Fibroblast of lung (primary cell): ENCODE results near the gene F2R. TPM values are rescaled to one million over a fixed set of nuclear protein-coding genes. Genes with fewer than 3 reads are reported as not detected.
A peak's percentile ranks its signal among the peaks of the same experiment; 100 is the strongest.
"Not testable (repeated sequence)": the region's sequence is repeated elsewhere in the genome, so short reads cannot be mapped to it uniquely, and the experiment has no call there.

Source experiments
- DNase-seq, 2 donors: peaks; one replicate each; pipeline versions ENCODE4 v3.0.0 to v3.0.0-alpha.2; 2010; ENCODE audit warnings: low read depth in 2 of 2
- H2AFZ ChIP-seq: 2 replicates; pipeline ENCODE4 v1.5.1; 2012; ENCODE audit warnings: low read length, control low read depth, inconsistent platforms
- H3K27ac ChIP-seq: 2 replicates; pipeline ENCODE4 v1.5.1; 2011; ENCODE audit warnings: low read length, control low read depth; ENCODE audit not compliant: insufficient read depth
- H3K27me3 ChIP-seq: 2 replicates; pipeline ENCODE4 v1.5.1; 2011; ENCODE audit warnings: mild to moderate bottlenecking, low read length; ENCODE audit not compliant: control insufficient read depth, insufficient read depth
- H3K36me3 ChIP-seq: 2 replicates; pipeline ENCODE4 v1.5.1; 2011; ENCODE audit warnings: low read length; ENCODE audit not compliant: control insufficient read depth, insufficient read depth
- H3K4me1 ChIP-seq: 2 replicates; pipeline ENCODE4 v1.5.1; 2011; ENCODE audit warnings: low read length; ENCODE audit not compliant: control insufficient read depth, insufficient read depth; ENCODE audit errors: extremely low read depth
- H3K4me2 ChIP-seq: 2 replicates; pipeline ENCODE4 v1.5.1; 2011; ENCODE audit warnings: low read length, control low read depth; ENCODE audit not compliant: insufficient read depth; ENCODE audit errors: extremely low read depth
- H3K4me3 ChIP-seq, 4 experiments: fragments of 200-600 bp in 1 of 4; sonication (generic) in 1 of 4; replicated peaks in 1 of 4; 2 replicates each; pipeline ENCODE4 v1.5.1; 2011 to 2016; ENCODE audit warnings: low read length in 4 of 4, low read depth in 3 of 4, mild to moderate bottlenecking in 3 of 4, control low read depth in 2 of 4, inconsistent platforms in 1 of 4, mixed read lengths in 1 of 4; ENCODE audit not compliant: insufficient read depth in 1 of 4; ENCODE audit errors: control extremely low read depth in 1 of 4
- H3K79me2 ChIP-seq: 2 replicates; pipeline ENCODE4 v1.5.1; 2012; ENCODE audit warnings: mild to moderate bottlenecking, low read length, inconsistent platforms; ENCODE audit not compliant: control insufficient read depth, insufficient read depth
- H3K9ac ChIP-seq: 2 replicates; pipeline ENCODE4 v1.5.1; 2011; ENCODE audit warnings: mild to moderate bottlenecking, low read length, control low read depth; ENCODE audit not compliant: insufficient read depth
- H3K9me3 ChIP-seq: 2 replicates; pipeline ENCODE4 v1.5.1; 2012; ENCODE audit warnings: low read depth, low read length; ENCODE audit not compliant: control insufficient read depth, insufficient read depth
- H4K20me1 ChIP-seq: 2 replicates; pipeline ENCODE4 v1.5.1; 2011; ENCODE audit warnings: low read length; ENCODE audit not compliant: control insufficient read depth, insufficient read depth; ENCODE audit errors: extremely low read depth
- EZH2 ChIP-seq: IDR thresholded peaks from 2 replicates; pipeline ENCODE4 v1.5.1; 2012; ENCODE audit warnings: low read length, control low read depth, mild to moderate bottlenecking; ENCODE audit errors: missing control alignments
- polyA plus RNA-seq, 2 donors: library from polyadenylated mRNA; depleted of rRNA in 1 of 2; stranded (reverse) in 1 of 2; unstranded in 1 of 2; fragments of >200 nt; gene quantifications; 2 replicates each; pipeline ENCODE4 v1.2.1, GENCODE V29; 2011 to 2012; ENCODE audit warnings: missing spikeins in 1 of 2
- total RNA-seq: library from RNA; depleted of rRNA; stranded (reverse); fragments of >200 nt; gene quantifications from 2 replicates; pipeline ENCODE4 v1.2.1, GENCODE V29; 2014
- TF ChIP-seq, protein P1 (sequence below), 2 donors: IDR thresholded peaks in 1 of 2; conservative IDR thresholded peaks in 1 of 2; 1 replicate in 1 of 2; 2 replicates in 1 of 2; pipeline ENCODE4 v1.5.1; 2011 to 2012; ENCODE audit warnings: low read length in 2 of 2, control low read depth in 1 of 2, inconsistent platforms in 1 of 2, low read depth in 1 of 2, mild to moderate bottlenecking in 1 of 2

F2R gene
- total and polyA plus RNA-seq, 2 donors (not counting 1 experiment from before 2014, with no cell fraction given) = 265 to 797 TPM

DNA sequence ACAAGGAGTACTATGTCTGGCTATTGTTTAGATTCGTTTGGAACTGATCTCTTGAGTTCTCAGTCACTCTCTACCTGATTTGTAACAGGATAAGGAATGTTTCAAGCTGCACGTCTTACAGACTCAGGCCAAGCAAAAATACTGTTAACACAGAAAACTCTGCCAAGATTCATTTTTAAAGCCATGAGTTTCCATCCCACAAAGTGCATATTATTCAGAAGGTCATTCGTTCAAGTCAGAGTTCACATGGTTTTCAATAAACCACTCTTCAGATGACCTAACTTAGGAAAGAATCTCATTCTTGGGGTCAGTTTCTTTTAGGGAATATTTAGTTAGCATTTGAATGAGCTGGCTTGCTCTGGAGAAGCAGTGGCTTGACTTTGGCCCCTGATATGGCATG is 49.3 kb downstream of the F2R start:
- H3K4me3 ChIP-seq = no peak overlapping the region
- TF ChIP-seq, protein P1, sequence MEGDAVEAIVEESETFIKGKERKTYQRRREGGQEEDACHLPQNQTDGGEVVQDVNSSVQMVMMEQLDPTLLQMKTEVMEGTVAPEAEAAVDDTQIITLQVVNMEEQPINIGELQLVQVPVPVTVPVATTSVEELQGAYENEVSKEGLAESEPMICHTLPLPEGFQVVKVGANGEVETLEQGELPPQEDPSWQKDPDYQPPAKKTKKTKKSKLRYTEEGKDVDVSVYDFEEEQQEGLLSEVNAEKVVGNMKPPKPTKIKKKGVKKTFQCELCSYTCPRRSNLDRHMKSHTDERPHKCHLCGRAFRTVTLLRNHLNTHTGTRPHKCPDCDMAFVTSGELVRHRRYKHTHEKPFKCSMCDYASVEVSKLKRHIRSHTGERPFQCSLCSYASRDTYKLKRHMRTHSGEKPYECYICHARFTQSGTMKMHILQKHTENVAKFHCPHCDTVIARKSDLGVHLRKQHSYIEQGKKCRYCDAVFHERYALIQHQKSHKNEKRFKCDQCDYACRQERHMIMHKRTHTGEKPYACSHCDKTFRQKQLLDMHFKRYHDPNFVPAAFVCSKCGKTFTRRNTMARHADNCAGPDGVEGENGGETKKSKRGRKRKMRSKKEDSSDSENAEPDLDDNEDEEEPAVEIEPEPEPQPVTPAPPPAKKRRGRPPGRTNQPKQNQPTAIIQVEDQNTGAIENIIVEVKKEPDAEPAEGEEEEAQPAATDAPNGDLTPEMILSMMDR (conservative IDR thresholded peaks at IDR 0.05 in 1 of 2, IDR thresholded peaks at IDR 0.05 in 1 of 2; ENCODE audit: low read depth in 1 of 2, low read length in 2 of 2) = no peak
- no peak for TF ChIP-seq EZH2
- H3K36me3 ChIP-seq = no peaks in the 10 kb centered on the region
- peak overlapping the region; percentile 52 for H3K27ac ChIP-seq
- H3K9me3 ChIP-seq = peaks cover 1% of the 10 kb centered on the region
- no peak overlapping the region for H3K9ac ChIP-seq
- H2AFZ ChIP-seq = no peak overlapping the region
- DNase-seq = peak; percentile 90 to 94
- H3K79me2 ChIP-seq = no peaks in the 10 kb centered on the region
- no peaks in the 10 kb centered on the region for H3K4me1 ChIP-seq
- no peak overlapping the region for H3K4me2 ChIP-seq
- no peaks in the 10 kb centered on the region for H4K20me1 ChIP-seq
- H3K27me3 ChIP-seq = no peaks in the 10 kb centered on the region

DNA sequence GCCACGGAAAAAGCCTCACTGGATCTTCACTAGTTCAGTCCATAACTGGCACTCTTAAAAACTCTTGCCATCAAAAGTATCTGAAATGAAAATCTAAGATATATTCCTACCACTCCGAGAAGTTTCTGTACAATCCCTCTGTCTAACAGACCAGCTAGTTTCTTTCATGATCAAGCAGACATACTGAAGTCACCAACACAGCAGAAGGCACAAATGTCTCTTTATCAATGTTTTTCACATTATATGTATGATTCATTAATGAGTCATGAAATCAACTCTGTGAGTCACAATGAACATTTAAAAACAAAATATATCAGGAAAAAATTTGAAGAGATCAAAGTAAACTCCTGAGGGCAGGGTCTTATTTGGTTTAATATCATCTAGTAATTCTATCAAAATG is 50.8 kb downstream of the F2R start:
- DNase-seq = peak; percentile 63 to 64

DNA sequence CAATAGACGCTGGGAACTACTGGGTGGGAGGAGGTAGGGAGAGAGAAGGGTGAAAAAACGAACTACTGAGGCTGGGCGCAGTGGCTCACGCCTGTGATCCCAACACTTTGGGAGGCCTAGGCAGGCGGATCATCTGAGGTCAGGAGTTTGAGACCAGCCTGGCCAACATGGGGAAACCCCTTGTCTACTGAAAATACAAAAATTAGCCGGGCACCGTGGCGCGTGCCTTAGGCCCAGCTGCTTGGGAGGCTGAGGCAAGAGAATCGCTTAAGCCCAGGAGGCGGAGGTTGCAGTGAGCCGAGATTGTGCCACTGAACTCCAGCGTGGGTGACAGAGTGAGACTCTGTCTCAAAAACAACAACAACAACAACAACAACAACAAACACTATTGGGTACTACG is 55.1 kb downstream of the F2R start:
- not testable (repeated sequence) for H3K9ac ChIP-seq, H3K4me1 ChIP-seq, H3K4me2 ChIP-seq, H3K36me3 ChIP-seq, DNase-seq, H3K4me3 ChIP-seq, H3K79me2 ChIP-seq, H3K27ac ChIP-seq, H2AFZ ChIP-seq, H4K20me1 ChIP-seq, H3K27me3 ChIP-seq, H3K9me3 ChIP-seq

More for the DNA sequence above, 50.8 kb downstream of the F2R start:
- Histone ChIP-seq H3K4me2 (no peak overlapping the region), H3K27me3 (no peaks in the 10 kb centered on the region), H3K79me2 (no peaks in the 10 kb centered on the region), H3K36me3 (no peaks in the 10 kb centered on the region), H3K4me1 (peaks cover 2% of the 10 kb centered on the region), H4K20me1 (no peaks in the 10 kb centered on the region), H2AFZ (no peak overlapping the region), H3K9me3 (peaks cover 1% of the 10 kb centered on the region), H3K4me3 (no peak overlapping the region), H3K27ac (no peak overlapping the region), H3K9ac (no peak overlapping the region)
- no peak for TF ChIP-seq EZH2
- TF ChIP-seq, protein P1 (conservative IDR thresholded peaks at IDR 0.05 in 1 of 2, IDR thresholded peaks at IDR 0.05 in 1 of 2; ENCODE audit: low read depth in 1 of 2, low read length in 2 of 2) = no peak
